GM18520 (cell line): ENCODE results near the gene PPARA.
"Not testable (repeated sequence)": the region's sequence is repeated elsewhere in the genome, so short reads cannot be mapped to it uniquely, and the experiment has no call there.

Experiments used
- ATAC-seq: cut with Tn5 transposase; IDR thresholded peaks from one replicate; pipeline ENCODE4 v1.9.1; 2021; ENCODE audit not compliant: unreplicated experiment

PPARA gene

GRCh38 chr22:46165977-46166376, 15.7 kb downstream of the PPARA start:
- no peak for ATAC-seq

GRCh38 chr22:46169628-46170027, 19.3 kb downstream of the PPARA start:
- ATAC-seq = no peak

GRCh38 chr22:46171940-46172339, 21.6 kb downstream of the PPARA start:
- ATAC-seq = no peak

GRCh38 chr22:46172522-46173110, 22.3 kb downstream of the PPARA start:
- ATAC-seq = no peak

- ATAC-seq = no peak
These were observed 22.8 kb downstream of the PPARA start for GRCh38 chr22:46173152-46173551.

GRCh38 chr22:46175631-46176030, 25.3 kb downstream of the PPARA start:
- no peak for ATAC-seq

GRCh38 chr22:46176508-46177003, 26.2 kb downstream of the PPARA start:
- no peak for ATAC-seq

GRCh38 chr22:46178755-46179505, 28.6 kb downstream of the PPARA start:
- ATAC-seq = no peak

- no peak for ATAC-seq
These were observed 29.4 kb downstream of the PPARA start for GRCh38 chr22:46179748-46180147.

GRCh38 chr22:46180370-46181137, 30.2 kb downstream of the PPARA start:
- ATAC-seq = no peak

- no peak for ATAC-seq
These were observed 33.4 kb downstream of the PPARA start for GRCh38 chr22:46183733-46184132.

GRCh38 chr22:46185283-46185682, 35.0 kb downstream of the PPARA start:
- ATAC-seq = no peak

GRCh38 chr22:46187862-46188261, 37.5 kb downstream of the PPARA start:
- ATAC-seq = no peak

- no peak for ATAC-seq
These were observed 42.1 kb downstream of the PPARA start for GRCh38 chr22:46192210-46192993.

- no peak for ATAC-seq
These were observed 43.6 kb downstream of the PPARA start for GRCh38 chr22:46193898-46194310.

- no peak for ATAC-seq
These were observed 45.3 kb downstream of the PPARA start for GRCh38 chr22:46195487-46196165.

GRCh38 chr22:46196278-46196677, 46.0 kb downstream of the PPARA start:
- no peak for ATAC-seq

- ATAC-seq = no peak
These were observed 47.9 kb downstream of the PPARA start for GRCh38 chr22:46198274-46198673.

- ATAC-seq = not testable (repeated sequence)
These were observed 48.5 kb downstream of the PPARA start for GRCh38 chr22:46198806-46199205.

- ATAC-seq = no peak
These were observed 50.9 kb downstream of the PPARA start for GRCh38 chr22:46201059-46201757.
